BLaER1 treated with 17β-estradiol and CSF1 and Interleukin-3, amounts not matched to agents 10 nM and 100 nM (cell line): Measurements from ENCODE around the gene RNF208.

Experiments used
- H3K27ac ChIP-seq, 11 experiments: shearing (Covaris generic); formaldehyde crosslinking; 2 replicates each; pipeline ENCODE4 v1.8.1; 2022
- H3K27me3 ChIP-seq, 11 experiments: shearing (Covaris generic); formaldehyde crosslinking; 2 replicates each; pipeline ENCODE4 v1.8.1; 2022
- H3K36me3 ChIP-seq, 11 experiments: shearing (Covaris generic); formaldehyde crosslinking; 2 replicates each; pipeline ENCODE4 v1.8.1; 2022
- H3K4me1 ChIP-seq, 10 experiments: shearing (Covaris generic); formaldehyde crosslinking; 2 replicates each; pipeline ENCODE4 v1.8.1; 2022
- H3K4me2 ChIP-seq, 11 experiments: shearing (Covaris generic); formaldehyde crosslinking; 2 replicates each; pipeline ENCODE4 v1.8.1; 2022
- H3K4me3 ChIP-seq, 10 experiments: shearing (Covaris generic); formaldehyde crosslinking; 2 replicates each; pipeline ENCODE4 v1.8.1; 2022
- H3K9ac ChIP-seq, 11 experiments: shearing (Covaris generic); formaldehyde crosslinking; 2 replicates each; pipeline ENCODE4 v1.8.1; 2022
- H3K9me3 ChIP-seq, 11 experiments: shearing (Covaris generic); formaldehyde crosslinking; replicated peaks in 1 of 11; 2 replicates each; pipeline ENCODE4 v1.8.1; 2022
- H4K20me1 ChIP-seq, 11 experiments: shearing (Covaris generic); formaldehyde crosslinking; 2 replicates each; pipeline ENCODE4 v1.8.1; 2022
- Cebpa-rat ChIP-seq, 11 experiments: shearing (Covaris generic); IDR thresholded peaks; 2 replicates each; pipeline ENCODE4 v1.8.1; 2022

The RNF208 gene

GRCh38 chr9:137198051-137198901 lies 23.8 kb downstream of the RNF208 start:
- H3K4me3 ChIP-seq, result peak overlapping the region; percentile 12 to 89 (median 80); a peak in 15 of 20 replicates
- peak overlapping the region; percentile 88 to 100 (median 97) for H3K4me2 ChIP-seq
- H3K9ac ChIP-seq, result peak overlapping the region; percentile 79 to 97 (median 88); a peak in 21 of 22 replicates
- H4K20me1 ChIP-seq, result peaks cover 14 to 86% (median 64%) of the 10 kb centered on the region in 11 experiments; a peak in 21 of 22 replicates
- peaks cover 0 to 30% (median 0%) of the 10 kb centered on the region in 11 experiments; a peak in 4 of 22 replicates for H3K36me3 ChIP-seq
- no peak overlapping the region for H3K27ac ChIP-seq
- peaks cover 49 to 83% (median 64%) of the 10 kb centered on the region in 10 experiments for H3K4me1 ChIP-seq
- H3K9me3 ChIP-seq, result no peaks in the 10 kb centered on the region
- no peaks in the 10 kb centered on the region for H3K27me3 ChIP-seq
- TF ChIP-seq Cebpa-rat (IDR thresholded peaks at IDR 0.05), result no peak

GRCh38 chr9:137195525-137196220 lies 26.4 kb downstream of the RNF208 start:
- Histone ChIP-seq H3K4me3 (no peak overlapping the region), H3K4me1 (peaks cover 36 to 84% (median 62%) of the 10 kb centered on the region in 10 experiments), H3K36me3 (peaks cover 6 to 56% (median 19%) of the 10 kb centered on the region in 11 experiments; a peak in 20 of 22 replicates), H3K27ac (no peak overlapping the region), H3K9me3 (no peaks in the 10 kb centered on the region), H3K9ac (peak overlapping the region in 6 of 11 experiments; percentile 4 to 48 (median 28); a peak in 7 of 22 replicates), H3K27me3 (no peaks in the 10 kb centered on the region), H4K20me1 (peaks cover 14 to 92% (median 82%) of the 10 kb centered on the region in 11 experiments; a peak in 21 of 22 replicates), H3K4me2 (0 out of 22 replicates have a peak overlapping the region, but pooled peaks of 1 of the 11 experiments have one; percentile 6)
- no peak for TF ChIP-seq Cebpa-rat (IDR thresholded peaks at IDR 0.05)

DNA sequence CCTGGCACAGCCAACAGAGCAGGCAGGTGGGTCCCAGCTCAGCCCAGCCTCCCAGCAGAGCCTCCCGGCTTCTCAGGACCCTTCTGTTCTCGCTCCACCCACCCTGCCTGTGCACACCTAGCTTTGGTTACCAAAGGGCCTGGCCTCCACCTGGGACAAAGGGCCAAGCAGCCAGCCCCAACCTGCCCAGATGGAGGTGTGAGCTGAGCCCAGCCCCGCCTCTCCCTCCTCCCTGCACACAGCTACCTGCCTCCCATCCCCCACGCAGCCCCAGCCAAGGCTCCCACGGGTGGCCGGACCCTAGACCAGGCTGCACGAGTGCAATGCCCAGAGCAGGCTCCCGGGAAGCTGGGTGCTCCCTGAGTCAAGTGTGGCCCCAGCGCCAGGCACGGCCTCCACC lies 27.1 kb downstream of the RNF208 start:
- peaks cover 12 to 64% (median 27%) of the 10 kb centered on the region in 11 experiments; a peak in 20 of 22 replicates for H3K36me3 ChIP-seq
- H3K4me3 ChIP-seq, result no peak overlapping the region
- no peaks in the 10 kb centered on the region for H3K9me3 ChIP-seq
- H3K4me1 ChIP-seq, result peaks cover 44 to 92% (median 69%) of the 10 kb centered on the region in 10 experiments
- no peaks in the 10 kb centered on the region for H3K27me3 ChIP-seq
- no peak overlapping the region for H3K27ac ChIP-seq
- H4K20me1 ChIP-seq, result peaks cover 18 to 100% (median 90%) of the 10 kb centered on the region in 11 experiments; a peak in 21 of 22 replicates
- peak overlapping the region in 2 of 11 experiments; percentile 14 to 23; a peak in 2 of 22 replicates for H3K4me2 ChIP-seq
- H3K9ac ChIP-seq, result peak overlapping the region in 7 of 11 experiments; percentile 6 to 48 (median 32); a peak in 7 of 22 replicates
- TF ChIP-seq Cebpa-rat (IDR thresholded peaks at IDR 0.05), result no peak

DNA sequence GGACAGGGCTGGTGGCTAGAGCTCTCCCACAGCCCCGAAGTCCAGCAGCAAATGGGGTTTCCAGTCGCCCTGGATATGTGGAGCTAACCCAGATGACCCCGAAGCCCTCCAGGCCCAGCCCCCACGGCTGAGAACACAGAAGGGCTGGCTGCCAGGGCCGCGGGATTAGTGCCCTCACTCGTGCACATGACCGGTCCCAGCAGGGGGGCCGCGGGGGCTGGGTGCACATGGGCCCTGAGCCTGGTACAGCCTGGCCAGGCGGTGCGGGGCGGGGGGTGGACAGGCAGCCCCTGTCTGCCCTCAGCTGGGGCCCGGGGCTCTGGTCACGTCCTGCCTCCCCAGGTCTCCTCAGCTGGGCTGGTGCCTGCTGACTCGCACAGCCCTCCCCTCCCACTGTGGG lies 27.7 kb downstream of the RNF208 start:
- Histone ChIP-seq H3K4me2 (peak overlapping the region in 2 of 11 experiments; percentile 14 to 23; a peak in 3 of 22 replicates), H3K4me1 (peaks cover 46 to 92% (median 71%) of the 10 kb centered on the region in 10 experiments), H3K27me3 (no peaks in the 10 kb centered on the region), H3K9me3 (no peaks in the 10 kb centered on the region), H4K20me1 (peaks cover 23 to 100% (median 92%) of the 10 kb centered on the region in 11 experiments; a peak in 21 of 22 replicates), H3K27ac (no peak overlapping the region), H3K36me3 (peaks cover 15 to 68% (median 30%) of the 10 kb centered on the region in 11 experiments; a peak in 20 of 22 replicates), H3K4me3 (no peak overlapping the region), H3K9ac (peak overlapping the region in 8 of 11 experiments; percentile 24 to 60 (median 32); a peak in 8 of 22 replicates)
- TF ChIP-seq Cebpa-rat (IDR thresholded peaks at IDR 0.05), result no peak

DNA sequence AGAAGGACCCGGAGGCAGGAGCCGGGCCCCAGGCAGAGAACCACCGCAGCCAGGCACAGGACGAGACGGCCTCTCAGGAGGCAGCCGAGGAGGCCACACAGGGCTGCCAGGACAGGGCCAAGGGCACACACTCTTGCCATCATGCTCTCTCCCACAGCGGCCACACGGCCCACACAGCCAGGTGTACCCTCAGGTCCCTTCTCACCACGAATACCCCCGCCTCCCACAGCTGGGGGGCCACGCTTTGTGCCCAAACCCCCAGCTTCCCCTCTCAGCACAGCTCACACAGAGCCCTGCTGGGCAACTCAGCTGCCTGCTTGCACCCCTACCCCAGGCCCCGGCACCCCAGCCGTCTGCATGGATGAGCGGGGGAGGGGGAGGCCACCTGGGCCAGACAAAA lies 28.3 kb downstream of the RNF208 start:
- no peaks in the 10 kb centered on the region for H3K27me3 ChIP-seq
- H3K4me3 ChIP-seq, result no peak overlapping the region
- peak overlapping the region in 1 of 11 experiments; percentile 23; a peak in 1 of 22 replicates for H3K4me2 ChIP-seq
- peaks cover 26 to 100% (median 92%) of the 10 kb centered on the region in 11 experiments; a peak in 21 of 22 replicates for H4K20me1 ChIP-seq
- TF ChIP-seq Cebpa-rat (IDR thresholded peaks at IDR 0.05), result no peak
- H3K9ac ChIP-seq, result peak overlapping the region in 7 of 11 experiments; percentile 24 to 60 (median 32); a peak in 9 of 22 replicates
- peaks cover 15 to 68% (median 30%) of the 10 kb centered on the region in 11 experiments; a peak in 20 of 22 replicates for H3K36me3 ChIP-seq
- H3K9me3 ChIP-seq, result no peaks in the 10 kb centered on the region
- no peak overlapping the region for H3K27ac ChIP-seq
- H3K4me1 ChIP-seq, result peaks cover 42 to 88% (median 66%) of the 10 kb centered on the region in 10 experiments

DNA sequence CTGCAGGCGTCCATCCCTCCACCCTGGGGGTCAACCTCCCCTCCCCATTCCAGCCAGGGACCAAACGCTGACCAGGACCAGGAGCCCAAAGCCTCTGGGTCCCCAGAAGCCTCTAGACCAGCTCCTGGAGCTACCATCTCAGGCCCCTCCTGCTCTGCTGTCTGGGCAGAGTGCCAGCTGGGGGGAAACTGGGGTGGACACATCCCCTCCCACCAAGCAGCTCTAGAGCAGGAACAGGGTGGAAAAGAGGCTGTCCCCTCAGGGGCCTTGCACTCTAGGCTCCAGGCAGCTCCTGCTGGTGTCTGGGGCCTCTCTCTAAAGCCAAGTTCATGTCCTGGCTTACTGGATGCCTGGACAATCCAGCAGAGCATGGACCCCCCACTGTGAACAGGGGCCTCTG lies 29.2 kb downstream of the RNF208 start:
- TF ChIP-seq Cebpa-rat (IDR thresholded peaks at IDR 0.05), result no peak
- no peak overlapping the region for H3K4me3 ChIP-seq
- no peak overlapping the region for H3K27ac ChIP-seq
- peaks cover 33 to 79% (median 57%) of the 10 kb centered on the region in 10 experiments for H3K4me1 ChIP-seq
- peaks cover 17 to 96% (median 83%) of the 10 kb centered on the region in 11 experiments; a peak in 21 of 22 replicates for H4K20me1 ChIP-seq
- peak overlapping the region in 9 of 11 experiments; percentile 15 to 86 (median 40); a peak in 13 of 22 replicates for H3K9ac ChIP-seq
- no peaks in the 10 kb centered on the region for H3K27me3 ChIP-seq
- peak overlapping the region in 1 of 11 experiments; percentile 100; a peak in 2 of 22 replicates for H3K4me2 ChIP-seq
- peaks cover 15 to 65% (median 30%) of the 10 kb centered on the region in 11 experiments; a peak in 20 of 22 replicates for H3K36me3 ChIP-seq
- no peaks in the 10 kb centered on the region for H3K9me3 ChIP-seq

DNA sequence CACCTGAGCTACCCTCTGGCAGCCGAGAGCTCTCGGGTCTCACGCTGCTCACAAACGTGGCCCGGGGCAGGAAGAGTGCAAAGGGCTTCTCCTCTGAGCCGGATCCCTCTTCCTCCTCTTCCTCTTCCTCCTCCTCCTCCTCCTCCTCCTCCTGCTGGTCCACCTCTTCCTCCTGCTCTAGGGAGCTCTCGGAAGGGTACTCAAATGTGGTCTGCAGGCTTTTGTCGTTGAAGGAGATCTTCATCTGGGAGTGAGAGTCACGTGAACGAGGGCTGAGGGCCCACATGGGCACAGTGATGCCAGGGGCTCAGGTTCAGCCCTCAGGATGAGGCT lies 29.6 kb downstream of the RNF208 start:
- Histone ChIP-seq H3K9me3 (no peaks in the 10 kb centered on the region), H3K27ac (no peak overlapping the region; a peak in 1 of 22 replicates), H3K36me3 (peaks cover 15 to 63% (median 30%) of the 10 kb centered on the region in 11 experiments; a peak in 20 of 22 replicates), H3K4me3 (no peak overlapping the region), H3K9ac (peak overlapping the region in 9 of 11 experiments; percentile 15 to 95 (median 88); a peak in 12 of 22 replicates), H4K20me1 (peaks cover 13 to 96% (median 83%) of the 10 kb centered on the region in 11 experiments; a peak in 21 of 22 replicates), H3K4me1 (peaks cover 33 to 79% (median 57%) of the 10 kb centered on the region in 10 experiments), H3K27me3 (no peaks in the 10 kb centered on the region), H3K4me2 (peak overlapping the region in 3 of 11 experiments; percentile 100; a peak in 3 of 22 replicates)
- no peak for TF ChIP-seq Cebpa-rat (IDR thresholded peaks at IDR 0.05)
